Endothelial cell of umbilical vein (primary cell): ENCODE results near the gene DNAJC11. TPM values are rescaled to one million over a fixed set of nuclear protein-coding genes. Genes with fewer than 3 reads are reported as not detected.

ENCODE experiments used
- BruUV-seq: library from RNA; stranded (reverse); fragments of 400-500 nt; replicated peaks from 2 replicates; lab custom pipeline; 2021; lab: Mats Ljungman, UMichigan
- CTCF ChIA-PET: fragments of 300-600, 350-600 bp; sonication (Branson Sonifier 250); formaldehyde crosslinking; loops from one replicate; lab custom pipeline; 2021; ENCODE audit warnings: antibody characterized with exemption, inconsistent platforms; lab: Charles Lee
- POLR2A ChIA-PET: fragments of 300-600, 350-600 bp; sonication (Branson Sonifier 250); formaldehyde crosslinking; loops from one replicate; lab custom pipeline; 2021; ENCODE audit warnings: antibody characterized with exemption, inconsistent platforms; lab: Charles Lee
- DNase-seq: peaks from one replicate; pipeline ENCODE4 v3.0.0-alpha.2; 2011; ENCODE audit warnings: low read depth, low spot score
- FAIRE-seq: peaks from 2 replicates; lab custom pipeline; 2011; peaks lifted over from hg19 to GRCh38; lab: Jason Lieb, UNC
- H2AFZ ChIP-seq: 2 replicates; pipeline ENCODE4 v1.6.0; 2012; ENCODE audit warnings: low read depth, low read length, control low read depth, inconsistent platforms
- H3K27ac ChIP-seq: 2 replicates; pipeline ENCODE4 v1.5.1; 2011; ENCODE audit warnings: low read depth, mild to moderate bottlenecking, control low read depth, low read length, moderate library complexity; ENCODE audit not compliant: insufficient read depth
- H3K27me3 ChIP-seq, 2 experiments: 2 replicates each; pipeline versions ENCODE4 v1.6.0 to v1.6.1; 2011; ENCODE audit warnings: low read length in 2 of 2, mixed read lengths in 1 of 2; ENCODE audit not compliant: control insufficient read depth in 2 of 2, insufficient read depth in 2 of 2
- H3K36me3 ChIP-seq, 2 experiments: 2 replicates in 1 of 2; 3 replicates in 1 of 2; pipeline ENCODE4 v1.5.1; 2011; ENCODE audit warnings: low read length in 2 of 2, mild to moderate bottlenecking in 1 of 2, moderate library complexity in 1 of 2; ENCODE audit not compliant: control insufficient read depth in 2 of 2, insufficient read depth in 2 of 2; ENCODE audit errors: extremely low read depth in 1 of 2
- H3K4me1 ChIP-seq: 3 replicates; pipeline ENCODE4 v1.5.1; 2011; ENCODE audit warnings: mild to moderate bottlenecking, low read length; ENCODE audit not compliant: control insufficient read depth, insufficient read depth; ENCODE audit errors: extremely low read depth
- H3K4me2 ChIP-seq: 2 replicates; pipeline ENCODE4 v1.6.1; 2011; ENCODE audit warnings: low read length, control low read depth, mixed read lengths; ENCODE audit not compliant: insufficient read depth
- H3K4me3 ChIP-seq, 3 experiments: fragments of 200-600 bp in 1 of 3; sonication (generic), shearing (Covaris generic) in 1 of 3; replicated peaks in 1 of 3; 2 replicates each; pipeline ENCODE4 v1.5.1; 2011 to 2016; ENCODE audit warnings: control low read depth in 3 of 3, low read length in 3 of 3, mild to moderate bottlenecking in 2 of 3, inconsistent platforms in 1 of 3, low read depth in 1 of 3, moderate library complexity in 1 of 3; ENCODE audit not compliant: insufficient read depth in 1 of 3
- H3K79me2 ChIP-seq: 2 replicates; pipeline ENCODE4 v1.6.0; 2012; ENCODE audit warnings: low read length, inconsistent platforms; ENCODE audit not compliant: control insufficient read depth, insufficient read depth
- H3K9ac ChIP-seq: replicated peaks from 2 replicates; pipeline ENCODE3; 2011; ENCODE audit warnings: low read length, control low read depth; ENCODE audit not compliant: insufficient read depth; ENCODE audit errors: extremely low read depth
- H3K9me1 ChIP-seq: replicated peaks from 3 replicates; pipeline ENCODE4 v1.6.0; 2011; ENCODE audit warnings: mild to moderate bottlenecking, low read length; ENCODE audit not compliant: control insufficient read depth, insufficient read depth; ENCODE audit errors: extremely low read depth
- H3K9me3 ChIP-seq: replicated peaks from 2 replicates; pipeline ENCODE4 v1.5.1; 2012; ENCODE audit warnings: low read length, inconsistent platforms; ENCODE audit not compliant: control insufficient read depth, insufficient read depth
- H4K20me1 ChIP-seq: replicated peaks from 2 replicates; pipeline ENCODE3; 2011; ENCODE audit warnings: mild to moderate bottlenecking, low read length; ENCODE audit not compliant: control insufficient read depth, insufficient read depth; ENCODE audit errors: extremely low read depth
- CTCF ChIP-seq, 2 donors: IDR thresholded peaks; 1 replicate in 1 of 2; 2 replicates in 1 of 2; pipeline ENCODE4 v1.5.1; 2011; ENCODE audit warnings: low read length in 2 of 2, mild to moderate bottlenecking in 2 of 2, moderate library complexity in 2 of 2, control low read depth in 1 of 2, inconsistent platforms in 1 of 2, low read depth in 1 of 2; ENCODE audit not compliant: insufficient read depth in 1 of 2; ENCODE audit errors: extremely low read depth in 1 of 2
- POLR2A ChIP-seq: IDR thresholded peaks from 2 replicates; pipeline ENCODE4 v1.6.1; 2012; ENCODE audit warnings: low read depth, mild to moderate bottlenecking, control low read depth, low read length
- dilution Hi-C: fragments of 300-500 bp; cut with MboI; formaldehyde crosslinking; loops from one replicate; pipeline ENCODE4 v1.15.0; 2019; ENCODE audit warnings: low sequenced_read_pairs; ENCODE audit not compliant: extremely low pct_ligation_motif_present
- intact Hi-C: fragments of 100-400 bp; cut with micrococcal nuclease; formaldehyde crosslinking; loops from one replicate; pipeline ENCODE4 v1.10.0; 2022
- polyA plus RNA-seq, 4 experiments: library from polyadenylated mRNA; depleted of rRNA in 3 of 4; stranded (reverse) in 3 of 4; unstranded in 1 of 4; fragments of >200 nt; gene quantifications; 2 replicates each; pipeline versions ENCODE4 v1.2.1 to v1.2.3, GENCODE V29; 2011 to 2012; ENCODE audit warnings: missing spikeins in 1 of 4
- total RNA-seq: library from RNA; stranded (reverse); gene quantifications from 2 replicates; pipeline ENCODE4 v1.2.3, GENCODE V29; 2021

Gene DNAJC11
- total and polyA plus RNA-seq, 2 donors (not counting 3 experiments of a cell fraction or from before 2014, with no cell fraction given) = 31.1 to 64.3 TPM

GRCh38 chr1:6603238-6603914 lies 98.2 kb downstream of the DNAJC11 start:
- H3K79me2 ChIP-seq = peaks cover 35% of the 10 kb centered on the region

More at GRCh38 chr1:6603238-6603914, 98.2 kb downstream of the DNAJC11 start:
- peaks cover 0 to 3% of the 10 kb centered on the region in 2 experiments for H3K36me3 ChIP-seq
- dilution Hi-C loops = no loop called here
- H4K20me1 ChIP-seq = no peaks in the 10 kb centered on the region
- peak overlapping the region; percentile 47 for H2AFZ ChIP-seq
- H3K4me1 ChIP-seq = peaks cover 23% of the 10 kb centered on the region
- peak overlapping the region; percentile 78 for H3K4me2 ChIP-seq
- no peaks in the 10 kb centered on the region for H3K27me3 ChIP-seq
- peak overlapping the region; percentile 86 for H3K27ac ChIP-seq
- DNase-seq (peak; percentile 75), FAIRE-seq (no peak)
- no peaks in the 10 kb centered on the region for H3K9me3 ChIP-seq
- ChIA-PET CTCF (interaction anchor here (0.9 to 2.0 kb wide), 6 partner anchors 9 to 112 kb away, joined by 3 to 8 read pairs (median 4); partner anchors contain the start of genes PLEKHG5 and ZBTB48), POLR2A (interaction anchor here (1.5 to 1.6 kb wide), 3 partner anchors 13 to 30 kb away, joined by 4 to 5 read pairs (median 5); partner anchors contain the start of gene ZBTB48)
- peak overlapping the region; percentile 89 for H3K9ac ChIP-seq
- peak; percentile 0 for TF ChIP-seq POLR2A
- no peak for TF ChIP-seq CTCF (IDR thresholded peaks at IDR 0.05; ENCODE audit: extremely low read depth in 1 of 2, insufficient read depth in 1 of 2, low read depth in 1 of 2, low read length in 2 of 2)
- H3K4me3 ChIP-seq = peak overlapping the region; percentile 27 to 84 (median 43)
- TSS peak; percentile 66 for BruUV-seq
- intact Hi-C loops = loop anchor here (1.0 to 5.0 kb wide), 5 partner anchors 10 to 184 kb away; partner anchors contain the start of genes CAMTA1, DNAJC11, PHF13 and PLEKHG5
- H3K9me1 ChIP-seq = no peaks in the 10 kb centered on the region
